GM18507 (cell line): Measurements from ENCODE around the gene S100A2.

ENCODE experiments used
- DNase-seq: peaks from one replicate; pipeline ENCODE4 v3.0.0; 2011; ENCODE audit warnings: low read depth; ENCODE audit not compliant: insufficient read length; ENCODE audit errors: extremely low spot score
- FAIRE-seq: peaks from 2 replicates; lab custom pipeline; 2011; peaks lifted over from hg19 to GRCh38; lab: Jason Lieb, UNC

S100A2 gene

DNA sequence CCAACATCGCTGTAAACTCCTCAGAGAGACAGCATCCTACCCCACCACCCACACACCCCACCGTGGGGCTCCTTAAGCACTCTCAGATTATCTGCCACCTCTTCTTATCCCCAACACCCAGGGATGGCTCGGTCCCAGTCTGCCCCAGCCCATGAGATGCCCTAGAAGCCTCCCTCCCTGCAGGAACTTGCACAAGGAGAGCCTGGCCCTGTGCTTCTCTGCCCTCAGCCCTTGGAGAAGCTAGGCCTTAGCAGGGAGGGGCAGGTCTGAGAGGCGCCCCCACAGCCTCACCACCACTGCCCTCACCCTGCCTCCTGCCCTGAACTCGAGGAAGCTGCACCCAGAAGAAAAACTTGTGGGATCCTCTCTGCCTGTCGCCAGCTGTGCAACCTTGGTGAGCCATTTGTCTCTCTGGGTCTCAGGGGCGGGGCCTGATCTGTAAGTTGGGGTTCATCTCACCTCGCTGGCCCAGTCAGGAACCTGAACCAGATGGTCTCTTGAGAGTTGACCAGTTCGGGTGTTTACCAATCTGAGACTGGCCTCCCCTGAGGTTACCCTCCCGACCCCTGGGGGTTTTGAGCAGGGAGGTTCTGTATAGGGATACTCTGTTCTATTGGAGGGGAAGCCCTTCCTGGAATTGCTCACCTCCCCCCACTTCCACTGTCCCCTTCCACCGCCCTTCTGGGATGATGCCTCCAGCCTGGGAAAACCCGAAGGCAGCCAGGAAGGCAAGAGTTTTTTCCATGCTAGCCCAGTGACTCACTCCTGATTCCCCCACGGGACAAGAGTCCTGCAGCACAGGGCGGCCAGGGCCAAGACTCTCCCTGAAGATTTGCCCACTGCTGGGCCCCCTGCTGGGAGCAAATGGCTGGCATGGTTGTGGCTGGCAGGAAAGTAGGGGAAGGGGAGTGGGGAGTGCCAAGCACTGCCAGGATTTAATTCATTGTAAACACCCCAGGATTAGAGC lies 16.6 kb downstream of the S100A2 start, which contains the start of gene S100A3:
Gene S100A3, minus strand, starts transcription at position 537 of the 967 bp plus-strand sequence. CDS start 773 bp downstream, outside the sequence.
- no peak for FAIRE-seq
- DNase-seq, result no peak

DNA sequence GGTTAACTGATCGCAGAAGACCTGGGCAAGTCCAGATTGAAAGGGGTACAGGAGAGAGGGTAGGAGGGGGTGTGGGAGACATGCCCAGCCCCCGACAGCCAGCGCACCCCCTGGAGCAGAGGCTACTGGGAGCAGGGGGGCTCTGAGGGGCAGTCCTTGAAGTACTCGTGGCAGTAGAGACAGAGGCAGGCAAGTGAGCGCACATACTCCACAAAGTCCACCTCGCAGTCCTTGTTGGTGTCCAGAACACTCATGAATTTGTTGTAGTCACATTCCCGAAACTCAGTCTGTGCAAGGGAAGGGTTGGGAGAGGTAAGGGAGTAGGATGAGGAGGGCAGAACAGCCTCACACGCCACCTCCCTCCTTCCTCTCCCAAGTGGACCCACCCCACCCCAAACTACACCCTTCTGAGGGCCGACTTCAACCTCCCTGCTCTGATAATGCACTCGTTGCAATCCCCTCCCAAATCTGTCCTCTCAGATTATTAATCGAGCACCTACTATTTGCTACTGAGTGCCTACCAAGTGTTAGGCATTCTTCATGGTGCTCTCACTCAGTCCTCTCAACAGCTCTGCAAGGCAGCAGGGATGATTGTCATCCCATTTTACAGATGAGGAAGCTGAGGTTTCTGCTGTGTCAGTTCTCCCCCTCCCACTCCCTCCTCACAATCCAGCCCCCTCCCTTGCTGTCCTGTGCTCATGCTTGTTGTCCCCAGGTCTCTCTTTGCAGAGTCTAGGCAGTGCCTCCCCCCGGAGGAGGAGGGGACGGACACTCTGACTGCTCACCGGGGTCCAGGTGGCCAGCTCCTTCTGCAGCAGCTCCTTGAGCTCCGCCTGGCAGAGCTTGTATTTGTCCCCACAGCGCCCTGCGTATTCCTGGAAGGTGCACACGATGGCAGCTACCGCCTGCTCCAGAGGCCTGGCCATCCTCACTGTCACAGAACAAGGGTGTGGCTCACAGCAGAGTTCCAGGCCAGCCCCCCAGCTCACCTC lies 17.8 kb downstream of the S100A2 start:
- no peak for DNase-seq
- FAIRE-seq, result no peak

DNA sequence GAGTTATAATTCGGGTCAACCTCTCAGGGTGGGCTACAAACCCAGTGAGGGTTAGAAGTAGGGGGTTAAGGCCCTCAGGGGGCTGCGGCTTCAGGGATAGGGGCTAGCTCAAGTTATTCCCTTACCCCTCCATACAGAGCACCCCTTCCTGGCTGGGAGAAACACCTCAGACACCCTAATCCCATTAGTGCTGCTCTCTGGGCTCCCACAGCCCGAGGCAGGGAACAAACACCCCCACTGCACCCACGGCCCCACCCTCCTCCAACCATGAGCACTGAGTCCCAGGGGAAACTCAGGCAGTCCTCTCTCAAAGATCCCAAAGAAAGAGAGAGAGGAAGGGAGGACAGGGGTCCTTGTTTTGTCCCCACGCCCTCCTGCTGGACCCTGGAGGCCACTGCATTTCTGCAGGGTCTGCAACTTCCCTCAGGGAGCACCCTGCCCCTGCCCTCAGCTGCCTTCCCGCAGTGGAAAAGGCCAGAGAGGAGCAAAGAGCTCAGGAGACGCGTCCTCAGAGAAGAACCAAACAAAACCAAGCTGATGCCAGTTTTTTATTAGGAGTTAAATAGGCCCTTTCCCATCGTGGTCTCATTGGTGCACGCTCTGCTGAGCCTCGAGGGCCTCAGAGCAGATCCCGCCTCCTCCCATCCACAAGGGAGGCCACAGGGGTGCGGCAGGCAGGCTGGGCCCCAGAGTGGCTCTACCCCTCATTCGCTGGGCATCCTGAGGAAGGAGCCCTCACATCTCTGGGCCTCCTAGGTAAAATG lies 18.7 kb downstream of the S100A2 start:
- FAIRE-seq (no peak), DNase-seq (no peak)

DNA sequence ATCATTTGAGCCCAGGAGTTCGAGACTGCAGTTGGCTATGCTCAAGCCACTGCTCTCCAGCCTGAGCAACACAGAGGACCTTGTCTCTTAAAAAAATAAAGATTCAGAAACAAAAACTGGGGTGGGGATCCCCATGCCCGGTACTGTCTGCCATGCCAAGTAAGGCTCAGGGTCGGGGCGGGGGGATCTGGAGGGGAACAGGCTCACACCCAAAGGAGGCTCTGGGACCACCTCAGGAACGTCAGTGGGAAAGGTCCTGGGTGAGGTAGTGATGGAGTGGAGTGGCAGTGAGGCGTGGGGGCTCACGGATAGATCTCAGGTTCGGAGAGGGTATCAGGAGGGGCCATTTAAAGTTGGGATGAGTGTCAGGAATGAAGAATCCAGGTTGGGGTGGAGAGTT lies 19.3 kb downstream of the S100A2 start:
- DNase-seq (no peak), FAIRE-seq (no peak)

DNA sequence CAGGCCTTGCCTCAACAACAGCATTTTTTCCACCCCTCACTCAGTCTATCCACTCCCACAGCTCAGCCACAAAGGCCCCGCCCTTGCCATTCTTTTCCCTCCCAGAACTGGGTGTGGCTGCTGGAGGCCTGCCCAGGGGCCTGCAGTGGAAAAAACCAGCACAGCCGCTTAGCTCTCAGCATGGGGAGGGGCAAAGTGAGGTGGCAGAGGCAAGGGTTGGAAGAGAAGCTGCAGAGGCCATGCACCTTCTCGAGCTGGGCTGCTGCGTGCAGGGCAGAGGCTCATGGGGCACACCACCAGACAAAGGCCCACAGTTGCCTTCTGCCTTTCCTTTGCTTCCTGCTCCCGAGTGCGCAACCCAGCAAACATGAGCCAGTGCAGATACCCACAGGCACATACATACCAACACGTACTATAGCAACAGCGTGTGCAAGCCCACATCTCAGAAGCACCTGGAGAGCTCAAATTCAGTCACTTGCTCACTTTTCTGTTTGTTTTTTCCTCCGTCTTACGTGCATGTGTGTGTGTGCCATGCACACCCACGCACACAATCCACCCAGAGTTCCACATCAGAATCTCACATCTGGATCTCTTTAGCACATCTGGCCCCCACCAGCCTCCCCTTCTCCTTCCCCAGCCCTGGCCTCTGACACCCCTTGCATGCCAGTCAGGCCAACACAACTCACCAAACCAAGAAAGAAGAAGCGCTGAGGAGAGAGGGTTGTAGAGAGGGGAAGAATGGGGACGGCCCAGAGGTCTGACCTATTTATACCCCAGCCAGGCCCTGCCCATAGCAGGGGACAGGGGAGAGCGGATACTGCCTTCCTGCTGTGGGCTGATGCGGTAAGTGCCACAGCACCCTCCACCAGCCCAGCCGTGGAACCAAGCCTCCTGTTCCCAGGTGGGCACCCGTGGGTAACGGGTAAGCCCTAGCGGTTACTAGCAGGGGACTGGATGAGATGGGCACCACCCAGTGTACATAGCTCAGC lies 20.3 kb downstream of the S100A2 start, which contains the start of gene S100A4:
Gene S100A4, minus strand, starts transcription at position 740 of the 989 bp plus-strand sequence. CDS start 1,012 bp downstream, outside the sequence.
- peak; percentile 46 for FAIRE-seq
- DNase-seq, result no peak

DNA sequence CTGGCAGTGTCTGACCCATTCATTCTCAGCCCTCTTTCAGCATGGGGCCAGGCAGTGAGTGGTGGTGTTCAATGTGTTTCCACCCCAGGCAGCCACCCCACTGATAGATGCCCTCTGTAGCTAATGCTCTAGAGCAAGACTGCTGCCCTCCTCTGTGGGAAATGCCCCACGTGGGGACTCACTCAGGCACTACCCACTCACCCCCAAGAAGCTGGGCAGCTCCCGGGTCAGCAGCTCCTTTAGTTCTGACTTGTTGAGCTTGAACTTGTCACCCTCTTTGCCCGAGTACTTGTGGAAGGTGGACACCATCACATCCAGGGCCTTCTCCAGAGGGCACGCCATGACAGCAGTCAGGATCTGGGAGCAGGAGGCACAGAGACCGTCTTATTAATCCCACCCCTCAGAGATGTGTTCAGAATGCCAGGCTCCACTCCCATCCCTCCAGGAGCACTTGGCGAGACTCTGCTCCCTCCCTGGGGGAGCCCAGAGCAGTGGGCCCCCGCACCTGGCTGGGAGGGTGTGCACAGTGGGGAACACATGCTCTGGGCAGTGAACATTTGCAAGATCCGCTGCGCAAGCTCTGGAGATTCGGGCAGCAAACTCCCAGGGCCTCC lies 21.1 kb downstream of the S100A2 start:
- FAIRE-seq (no peak), DNase-seq (no peak)

DNA sequence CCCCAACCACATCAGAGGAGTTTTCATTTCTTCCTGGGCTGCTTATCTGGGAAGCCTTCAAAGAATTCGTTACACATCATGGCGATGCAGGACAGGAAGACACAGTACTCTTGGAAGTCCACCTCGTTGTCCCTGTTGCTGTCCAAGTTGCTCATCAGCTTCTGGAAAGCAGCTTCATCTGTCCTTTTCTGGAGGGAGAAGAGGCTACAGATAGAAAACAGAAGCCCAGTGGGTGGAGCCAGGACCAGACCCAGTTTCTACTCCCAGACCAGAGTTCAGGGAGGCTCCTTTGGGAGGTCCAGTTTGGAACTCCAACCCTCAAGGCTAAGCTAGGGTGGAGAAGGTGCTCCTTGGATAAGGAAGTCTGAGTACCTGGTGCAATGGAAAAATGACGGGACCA lies 21.9 kb downstream of the S100A2 start:
- FAIRE-seq (no peak), DNase-seq (no peak)

DNA sequence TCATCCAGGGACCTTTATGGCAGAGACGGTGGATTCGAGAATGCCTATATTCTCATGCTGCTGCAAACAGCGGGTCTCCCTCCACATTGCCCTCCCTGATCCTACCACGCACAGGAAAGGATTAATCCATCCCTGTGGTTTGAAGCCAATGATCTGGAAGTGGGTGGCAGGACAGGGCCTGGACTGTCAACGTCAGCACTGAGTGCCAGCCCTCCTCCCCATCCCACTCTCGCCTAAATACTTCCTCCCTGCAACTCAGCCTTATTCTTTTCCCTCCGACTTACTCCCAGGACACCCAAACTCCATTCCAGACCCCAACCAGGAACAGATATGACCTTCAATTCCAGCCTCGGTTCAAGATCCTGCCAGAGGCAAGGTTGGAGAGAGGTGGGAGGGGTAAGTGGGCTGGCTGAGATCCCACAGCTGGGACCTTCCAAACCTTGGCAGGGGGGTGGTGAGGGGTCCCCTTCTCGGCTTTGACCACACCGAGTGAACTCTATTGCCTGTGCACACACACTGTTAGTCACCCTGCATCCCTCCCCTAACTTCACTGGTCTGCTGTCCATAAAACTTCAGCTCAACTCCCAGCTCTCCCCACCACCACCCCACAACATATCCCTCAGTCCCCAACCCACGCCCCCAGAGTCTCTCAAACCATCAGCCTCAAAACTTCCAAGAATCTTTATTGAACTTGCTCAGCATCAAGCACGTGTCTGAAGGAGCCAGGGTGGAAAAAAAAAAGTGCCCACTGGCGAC lies 22.5 kb downstream of the S100A2 start:
- DNase-seq, result no peak
- no peak for FAIRE-seq

DNA sequence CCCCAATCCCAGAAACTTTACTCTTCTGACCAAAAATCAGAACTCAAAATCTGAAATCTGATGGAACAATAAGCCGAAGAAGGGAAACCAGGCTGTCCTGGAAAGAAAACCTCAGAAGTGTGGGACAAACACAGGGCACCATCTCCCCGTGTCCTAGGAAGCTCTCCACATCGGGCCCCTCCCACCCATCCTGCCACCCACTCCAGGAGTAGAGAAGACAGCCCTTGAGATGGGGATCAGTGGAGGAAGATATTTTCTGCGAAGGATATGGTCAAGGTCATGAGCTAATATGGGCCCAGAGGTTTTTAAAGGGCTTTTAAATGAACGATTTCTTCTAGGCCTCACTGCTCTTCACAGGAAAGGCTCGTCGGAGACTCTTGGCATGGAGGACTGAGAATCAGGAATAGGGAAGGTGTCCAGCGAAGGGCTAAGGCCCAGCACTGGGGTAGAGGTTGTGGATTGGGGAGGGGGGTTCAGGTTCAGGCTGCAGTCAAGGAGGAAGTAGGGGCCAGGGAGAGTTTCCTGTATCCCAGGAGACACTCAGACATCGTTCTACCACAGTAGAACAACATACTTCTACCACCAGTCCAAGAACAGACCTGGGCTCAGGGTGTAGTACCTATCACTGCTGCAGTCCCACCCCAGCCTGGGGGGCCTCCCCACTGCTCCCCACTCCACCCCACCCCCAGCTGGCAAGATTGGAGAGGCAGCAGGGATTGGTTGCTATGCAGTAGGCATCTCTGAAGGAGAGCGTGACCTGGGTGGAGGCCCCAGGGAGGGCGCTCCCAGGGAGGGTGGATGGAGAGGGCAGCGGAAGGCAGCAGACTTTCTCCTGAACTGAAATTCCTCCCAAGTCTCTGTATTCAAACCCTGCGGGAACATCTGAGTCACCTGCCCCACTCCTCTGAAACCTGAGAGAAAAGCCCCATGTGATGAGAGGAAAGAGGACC lies 23.7 kb downstream of the S100A2 start:
- no peak for DNase-seq
- FAIRE-seq, result no peak

DNA sequence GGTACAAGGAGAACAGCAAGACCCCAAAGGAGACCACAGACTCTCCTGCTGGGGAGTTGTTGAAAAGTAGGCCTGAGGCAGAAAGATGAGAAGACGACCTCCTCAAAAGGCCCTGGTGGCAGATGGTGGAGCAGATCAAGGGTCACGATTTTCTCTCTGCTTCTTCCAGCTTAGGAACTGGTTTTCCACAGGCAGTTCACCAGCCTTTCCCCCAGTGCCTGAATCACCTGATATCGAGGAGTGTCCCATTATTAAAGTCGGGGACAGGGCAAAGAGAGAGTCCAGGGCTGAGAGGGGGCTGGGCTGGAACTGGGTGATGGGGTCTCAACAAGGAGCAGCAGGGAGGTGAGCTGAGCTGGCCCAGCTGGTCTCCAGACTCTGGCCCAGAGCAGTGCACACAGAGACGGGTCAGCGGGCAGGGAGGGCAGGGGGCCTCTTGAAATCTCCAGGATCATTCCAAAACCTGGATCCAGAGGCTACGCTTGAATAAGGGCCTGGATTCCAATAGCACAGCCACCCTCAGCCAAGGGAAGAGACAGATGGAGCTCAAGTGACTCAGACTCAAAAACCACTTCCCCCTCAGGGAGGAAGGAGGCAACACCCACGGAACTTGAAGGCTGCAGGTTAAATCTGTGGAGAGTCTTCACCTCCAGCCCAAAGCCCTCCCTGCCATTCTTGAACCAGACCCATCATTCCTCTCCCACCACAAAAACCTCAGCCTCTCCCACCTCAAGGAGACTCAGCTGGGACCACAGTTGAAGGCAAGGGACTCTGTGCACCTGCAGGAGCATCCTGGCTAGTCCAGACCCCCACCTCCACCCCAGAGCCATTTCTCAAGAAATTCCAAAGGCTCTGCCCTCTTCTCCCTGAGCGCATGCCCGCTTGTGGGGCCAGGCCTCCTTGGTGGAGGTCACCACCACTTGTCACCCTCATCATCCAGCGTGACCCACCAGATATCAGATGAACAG lies 25.0 kb downstream of the S100A2 start, which contains the start of gene S100A5:
Gene S100A5, minus strand, starts transcription at position 541 of the 968 bp plus-strand sequence. CDS start 743 bp downstream, outside the sequence.
- DNase-seq (no peak), FAIRE-seq (peak; percentile 46)

DNA sequence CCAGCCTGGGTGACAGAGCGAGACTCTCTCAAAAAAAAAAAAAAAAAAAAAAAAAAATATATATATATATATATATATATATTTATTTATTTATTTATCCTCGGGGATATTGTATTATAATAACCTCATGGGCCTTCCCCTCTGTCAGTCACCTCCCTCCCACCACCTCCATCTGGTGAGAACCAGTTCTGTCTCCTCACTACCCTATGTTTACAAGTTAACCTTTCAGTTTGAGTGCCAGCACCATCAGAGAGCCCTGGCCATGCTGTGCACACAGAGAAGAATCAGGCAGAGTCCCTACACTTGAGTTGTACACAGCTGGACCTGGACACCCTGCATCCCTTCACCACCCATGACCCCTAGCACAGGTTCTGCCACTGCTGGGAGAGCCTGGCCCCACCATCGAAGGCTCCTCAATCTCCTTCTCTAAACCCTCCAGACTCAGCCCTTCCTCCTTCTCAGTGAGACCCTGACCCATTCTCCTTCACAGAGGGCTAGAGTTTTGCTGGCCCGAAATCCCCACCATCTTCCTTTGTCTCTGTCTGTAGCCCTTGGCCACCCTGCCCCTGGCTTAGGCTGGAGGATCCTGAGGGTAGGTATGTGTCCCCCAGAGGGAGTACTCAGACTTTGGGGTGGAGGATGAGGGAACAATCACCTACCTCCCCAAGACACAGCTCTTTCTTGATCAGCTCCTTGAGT lies 26.1 kb downstream of the S100A2 start:
- no peak for DNase-seq

DNA sequence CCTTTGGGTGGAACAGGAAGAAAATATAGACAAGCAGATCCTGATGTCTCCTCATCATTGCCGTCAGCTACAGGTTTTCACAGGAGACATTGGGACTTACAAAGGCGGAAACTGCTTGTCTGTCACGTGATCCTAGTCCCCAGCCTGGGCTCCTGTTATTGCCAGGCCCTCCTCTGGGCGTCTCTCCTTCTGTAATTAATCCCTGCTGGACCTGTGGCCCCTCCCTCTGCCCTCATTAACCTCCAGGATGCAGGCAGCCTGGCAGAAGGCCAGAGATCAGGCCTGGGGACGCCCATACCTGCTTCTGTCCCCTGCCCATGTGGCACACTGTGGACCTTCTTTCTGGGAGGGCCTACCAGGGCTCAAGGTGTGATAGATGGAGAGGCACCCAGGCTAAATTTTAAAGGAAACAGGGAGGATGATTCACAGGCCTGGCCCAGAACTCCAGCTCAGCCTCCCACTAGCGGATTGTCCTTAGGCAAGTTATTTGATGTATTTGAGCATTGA lies 27.3 kb downstream of the S100A2 start:
- FAIRE-seq (no peak), DNase-seq (no peak)

More for the DNA sequence above, 26.1 kb downstream of the S100A2 start:
- no peak for FAIRE-seq

DNA sequence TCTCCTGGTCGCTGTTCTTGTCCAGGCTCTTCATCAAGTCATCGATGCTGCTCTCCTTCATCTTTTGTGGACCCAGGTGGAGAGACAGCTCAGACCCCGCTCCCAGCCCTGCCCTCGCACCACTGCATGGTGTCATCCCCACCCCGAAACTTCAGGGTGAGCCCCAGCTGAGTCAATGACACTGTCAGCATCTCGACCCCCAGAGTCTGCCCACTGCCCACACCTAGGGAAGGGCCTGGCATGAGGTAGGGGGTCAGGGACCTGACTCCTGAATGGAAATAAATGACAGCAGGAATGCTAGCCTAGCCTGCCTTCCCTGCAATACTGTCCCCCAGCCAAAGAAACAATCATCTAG lies 28.3 kb downstream of the S100A2 start:
- DNase-seq, result no peak
- no peak for FAIRE-seq
